ACC112 (cell line): ENCODE measurements around the gene HNRNPA3.
"Not testable (repeated sequence)": the region's sequence is repeated elsewhere in the genome, so short reads cannot be mapped to it uniquely, and the experiment has no call there.

ENCODE experiments used
- H2AFZ ChIP-seq: fragments of 200-600 bp; sonication (generic); one replicate; pipeline ENCODE4 v1.6.0; 2017; ENCODE audit warnings: antibody characterized with exemption, low read length; ENCODE audit not compliant: unreplicated experiment
- H3K27ac ChIP-seq: fragments of 200-600 bp; sonication (generic); 2 replicates; pipeline ENCODE4 v1.5.1; 2014; ENCODE audit warnings: low read depth, mild to moderate bottlenecking, antibody characterized with exemption, low read length, moderate library complexity
- H3K27me3 ChIP-seq: fragments of 200-600 bp; sonication (generic); 2 replicates; pipeline ENCODE4 v1.6.1; 2014; ENCODE audit warnings: mild to moderate bottlenecking, antibody characterized with exemption, low read length, moderate library complexity, mixed read lengths; ENCODE audit not compliant: insufficient read depth
- H3K36me3 ChIP-seq: fragments of 200-600 bp; sonication (generic); 2 replicates; pipeline ENCODE4 v1.6.1; 2016; ENCODE audit warnings: mild to moderate bottlenecking, antibody characterized with exemption, low read length, moderate library complexity, mixed read lengths; ENCODE audit not compliant: insufficient read depth
- H3K4me1 ChIP-seq: fragments of 200-600 bp; sonication (generic); one replicate; pipeline ENCODE4 v1.6.1; 2016; ENCODE audit warnings: low read length, mixed read lengths; ENCODE audit not compliant: insufficient read depth, unreplicated experiment, control insufficient read depth
- H3K4me3 ChIP-seq: fragments of 200-600 bp; sonication (generic); 2 replicates; pipeline ENCODE4 v1.5.1; 2014; ENCODE audit warnings: mild to moderate bottlenecking, low read depth, low read length
- H3K79me2 ChIP-seq: fragments of 200-600 bp; sonication (generic); one replicate; pipeline ENCODE4 v1.6.0; 2016; ENCODE audit warnings: low read length; ENCODE audit not compliant: control insufficient read depth, unreplicated experiment, insufficient read depth

Gene HNRNPA3

GRCh38 chr2:177175917-177176668 is 36.5 kb upstream of the HNRNPA3 start:
- Histone ChIP-seq H3K27ac (no peak overlapping the region), H3K4me1 (peaks cover 18% of the 10 kb centered on the region), H2AFZ (no peak overlapping the region), H3K36me3 (no peaks in the 10 kb centered on the region), H3K27me3 (no peaks in the 10 kb centered on the region), H3K79me2 (no peaks in the 10 kb centered on the region), H3K4me3 (no peak overlapping the region)

- H3K27ac ChIP-seq = no peak overlapping the region
- no peak overlapping the region for H2AFZ ChIP-seq
Observed at GRCh38 chr2:177178797-177179196, 33.8 kb upstream of the HNRNPA3 start.

GRCh38 chr2:177179227-177179626 is 33.4 kb upstream of the HNRNPA3 start:
- Histone ChIP-seq H3K27ac (no peak overlapping the region), H3K27me3 (no peaks in the 10 kb centered on the region), H2AFZ (no peak overlapping the region), H3K79me2 (no peaks in the 10 kb centered on the region), H3K36me3 (no peaks in the 10 kb centered on the region), H3K4me3 (no peak overlapping the region), H3K4me1 (no peaks in the 10 kb centered on the region)

More at GRCh38 chr2:177178797-177179196, 33.8 kb upstream of the HNRNPA3 start:
- H3K27me3 ChIP-seq = no peaks in the 10 kb centered on the region
- no peak overlapping the region for H3K4me3 ChIP-seq
- no peaks in the 10 kb centered on the region for H3K79me2 ChIP-seq
- H3K36me3 ChIP-seq = no peaks in the 10 kb centered on the region
- no peaks in the 10 kb centered on the region for H3K4me1 ChIP-seq

GRCh38 chr2:177179671-177180070 is 32.9 kb upstream of the HNRNPA3 start:
- not testable (repeated sequence) for H3K4me3 ChIP-seq, H3K36me3 ChIP-seq, H3K4me1 ChIP-seq, H3K27me3 ChIP-seq, H3K79me2 ChIP-seq, H2AFZ ChIP-seq, H3K27ac ChIP-seq

- no peak overlapping the region for H3K27ac ChIP-seq
- no peak overlapping the region for H3K4me3 ChIP-seq
- no peaks in the 10 kb centered on the region for H3K36me3 ChIP-seq
- H3K27me3 ChIP-seq = no peaks in the 10 kb centered on the region
- no peak overlapping the region for H2AFZ ChIP-seq
- H3K4me1 ChIP-seq = no peaks in the 10 kb centered on the region
- H3K79me2 ChIP-seq = no peaks in the 10 kb centered on the region
Observed at GRCh38 chr2:177180269-177181000, 32.2 kb upstream of the HNRNPA3 start.

GRCh38 chr2:177183860-177184259 is 28.7 kb upstream of the HNRNPA3 start:
- no peaks in the 10 kb centered on the region for H3K36me3 ChIP-seq
- no peaks in the 10 kb centered on the region for H3K27me3 ChIP-seq
- H3K27ac ChIP-seq = no peak overlapping the region
- H3K4me1 ChIP-seq = peaks cover 9% of the 10 kb centered on the region
- no peaks in the 10 kb centered on the region for H3K79me2 ChIP-seq
- H2AFZ ChIP-seq = no peak overlapping the region
- H3K4me3 ChIP-seq = no peak overlapping the region

- H3K27me3 ChIP-seq = no peaks in the 10 kb centered on the region
- H3K4me1 ChIP-seq = peaks cover 9% of the 10 kb centered on the region
- no peak overlapping the region for H3K4me3 ChIP-seq
- no peak overlapping the region for H3K27ac ChIP-seq
- no peaks in the 10 kb centered on the region for H3K79me2 ChIP-seq
- no peaks in the 10 kb centered on the region for H3K36me3 ChIP-seq
- no peak overlapping the region for H2AFZ ChIP-seq
Observed at GRCh38 chr2:177184606-177185005, 28.0 kb upstream of the HNRNPA3 start.

- H3K27me3 ChIP-seq, H2AFZ ChIP-seq, H3K4me3 ChIP-seq, H3K4me1 ChIP-seq, H3K36me3 ChIP-seq, H3K27ac ChIP-seq, H3K79me2 ChIP-seq: not testable (repeated sequence)
Observed at GRCh38 chr2:177186038-177186437, 26.6 kb upstream of the HNRNPA3 start.

GRCh38 chr2:177187631-177188312 is 24.8 kb upstream of the HNRNPA3 start:
- Histone ChIP-seq H3K27me3 (no peaks in the 10 kb centered on the region), H3K36me3 (no peaks in the 10 kb centered on the region), H3K27ac (no peak overlapping the region), H3K4me1 (peaks cover 9% of the 10 kb centered on the region), H2AFZ (no peak overlapping the region), H3K4me3 (no peak overlapping the region), H3K79me2 (no peaks in the 10 kb centered on the region)

GRCh38 chr2:177188482-177189469 is 23.8 kb upstream of the HNRNPA3 start:
- H3K36me3 ChIP-seq = no peaks in the 10 kb centered on the region
- H2AFZ ChIP-seq = no peak overlapping the region
- H3K79me2 ChIP-seq = no peaks in the 10 kb centered on the region
- H3K4me3 ChIP-seq = no peak overlapping the region
- H3K27ac ChIP-seq = no peak overlapping the region
- H3K4me1 ChIP-seq = peaks cover 9% of the 10 kb centered on the region
- H3K27me3 ChIP-seq = no peaks in the 10 kb centered on the region
